Measurements from ENCODE around the gene AZU1. TPM values are rescaled to one million over a fixed set of nuclear protein-coding genes. Genes with fewer than 3 reads are reported as not detected.

Gene AZU1
- total and polyA plus RNA-seq, 2 of the 8 experiments (the other 6 are each of a cell fraction or from before 2014, with no cell fraction given) = 0.80 to 1.3 TPM

GRCh38 chr19:799076-799881 is 28.4 kb upstream of the AZU1 start (continued):
- TF ChIP-seq, protein P1, sequence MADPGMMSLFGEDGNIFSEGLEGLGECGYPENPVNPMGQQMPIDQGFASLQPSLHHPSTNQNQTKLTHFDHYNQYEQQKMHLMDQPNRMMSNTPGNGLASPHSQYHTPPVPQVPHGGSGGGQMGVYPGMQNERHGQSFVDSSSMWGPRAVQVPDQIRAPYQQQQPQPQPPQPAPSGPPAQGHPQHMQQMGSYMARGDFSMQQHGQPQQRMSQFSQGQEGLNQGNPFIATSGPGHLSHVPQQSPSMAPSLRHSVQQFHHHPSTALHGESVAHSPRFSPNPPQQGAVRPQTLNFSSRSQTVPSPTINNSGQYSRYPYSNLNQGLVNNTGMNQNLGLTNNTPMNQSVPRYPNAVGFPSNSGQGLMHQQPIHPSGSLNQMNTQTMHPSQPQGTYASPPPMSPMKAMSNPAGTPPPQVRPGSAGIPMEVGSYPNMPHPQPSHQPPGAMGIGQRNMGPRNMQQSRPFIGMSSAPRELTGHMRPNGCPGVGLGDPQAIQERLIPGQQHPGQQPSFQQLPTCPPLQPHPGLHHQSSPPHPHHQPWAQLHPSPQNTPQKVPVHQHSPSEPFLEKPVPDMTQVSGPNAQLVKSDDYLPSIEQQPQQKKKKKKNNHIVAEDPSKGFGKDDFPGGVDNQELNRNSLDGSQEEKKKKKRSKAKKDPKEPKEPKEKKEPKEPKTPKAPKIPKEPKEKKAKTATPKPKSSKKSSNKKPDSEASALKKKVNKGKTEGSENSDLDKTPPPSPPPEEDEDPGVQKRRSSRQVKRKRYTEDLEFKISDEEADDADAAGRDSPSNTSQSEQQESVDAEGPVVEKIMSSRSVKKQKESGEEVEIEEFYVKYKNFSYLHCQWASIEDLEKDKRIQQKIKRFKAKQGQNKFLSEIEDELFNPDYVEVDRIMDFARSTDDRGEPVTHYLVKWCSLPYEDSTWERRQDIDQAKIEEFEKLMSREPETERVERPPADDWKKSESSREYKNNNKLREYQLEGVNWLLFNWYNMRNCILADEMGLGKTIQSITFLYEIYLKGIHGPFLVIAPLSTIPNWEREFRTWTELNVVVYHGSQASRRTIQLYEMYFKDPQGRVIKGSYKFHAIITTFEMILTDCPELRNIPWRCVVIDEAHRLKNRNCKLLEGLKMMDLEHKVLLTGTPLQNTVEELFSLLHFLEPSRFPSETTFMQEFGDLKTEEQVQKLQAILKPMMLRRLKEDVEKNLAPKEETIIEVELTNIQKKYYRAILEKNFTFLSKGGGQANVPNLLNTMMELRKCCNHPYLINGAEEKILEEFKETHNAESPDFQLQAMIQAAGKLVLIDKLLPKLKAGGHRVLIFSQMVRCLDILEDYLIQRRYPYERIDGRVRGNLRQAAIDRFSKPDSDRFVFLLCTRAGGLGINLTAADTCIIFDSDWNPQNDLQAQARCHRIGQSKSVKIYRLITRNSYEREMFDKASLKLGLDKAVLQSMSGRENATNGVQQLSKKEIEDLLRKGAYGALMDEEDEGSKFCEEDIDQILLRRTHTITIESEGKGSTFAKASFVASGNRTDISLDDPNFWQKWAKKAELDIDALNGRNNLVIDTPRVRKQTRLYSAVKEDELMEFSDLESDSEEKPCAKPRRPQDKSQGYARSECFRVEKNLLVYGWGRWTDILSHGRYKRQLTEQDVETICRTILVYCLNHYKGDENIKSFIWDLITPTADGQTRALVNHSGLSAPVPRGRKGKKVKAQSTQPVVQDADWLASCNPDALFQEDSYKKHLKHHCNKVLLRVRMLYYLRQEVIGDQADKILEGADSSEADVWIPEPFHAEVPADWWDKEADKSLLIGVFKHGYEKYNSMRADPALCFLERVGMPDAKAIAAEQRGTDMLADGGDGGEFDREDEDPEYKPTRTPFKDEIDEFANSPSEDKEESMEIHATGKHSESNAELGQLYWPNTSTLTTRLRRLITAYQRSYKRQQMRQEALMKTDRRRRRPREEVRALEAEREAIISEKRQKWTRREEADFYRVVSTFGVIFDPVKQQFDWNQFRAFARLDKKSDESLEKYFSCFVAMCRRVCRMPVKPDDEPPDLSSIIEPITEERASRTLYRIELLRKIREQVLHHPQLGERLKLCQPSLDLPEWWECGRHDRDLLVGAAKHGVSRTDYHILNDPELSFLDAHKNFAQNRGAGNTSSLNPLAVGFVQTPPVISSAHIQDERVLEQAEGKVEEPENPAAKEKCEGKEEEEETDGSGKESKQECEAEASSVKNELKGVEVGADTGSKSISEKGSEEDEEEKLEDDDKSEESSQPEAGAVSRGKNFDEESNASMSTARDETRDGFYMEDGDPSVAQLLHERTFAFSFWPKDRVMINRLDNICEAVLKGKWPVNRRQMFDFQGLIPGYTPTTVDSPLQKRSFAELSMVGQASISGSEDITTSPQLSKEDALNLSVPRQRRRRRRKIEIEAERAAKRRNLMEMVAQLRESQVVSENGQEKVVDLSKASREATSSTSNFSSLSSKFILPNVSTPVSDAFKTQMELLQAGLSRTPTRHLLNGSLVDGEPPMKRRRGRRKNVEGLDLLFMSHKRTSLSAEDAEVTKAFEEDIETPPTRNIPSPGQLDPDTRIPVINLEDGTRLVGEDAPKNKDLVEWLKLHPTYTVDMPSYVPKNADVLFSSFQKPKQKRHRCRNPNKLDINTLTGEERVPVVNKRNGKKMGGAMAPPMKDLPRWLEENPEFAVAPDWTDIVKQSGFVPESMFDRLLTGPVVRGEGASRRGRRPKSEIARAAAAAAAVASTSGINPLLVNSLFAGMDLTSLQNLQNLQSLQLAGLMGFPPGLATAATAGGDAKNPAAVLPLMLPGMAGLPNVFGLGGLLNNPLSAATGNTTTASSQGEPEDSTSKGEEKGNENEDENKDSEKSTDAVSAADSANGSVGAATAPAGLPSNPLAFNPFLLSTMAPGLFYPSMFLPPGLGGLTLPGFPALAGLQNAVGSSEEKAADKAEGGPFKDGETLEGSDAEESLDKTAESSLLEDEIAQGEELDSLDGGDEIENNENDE (IDR thresholded peaks at IDR 0.05; ENCODE audit: insufficient replicate concordance, low read length) = no peak
- TF ChIP-seq YY1 (IDR thresholded peaks at IDR 0.05; ENCODE audit: low read depth, low read length) (peak; percentile 19; the same call in 1 of the 2 replicates), TEAD4 (IDR thresholded peaks at IDR 0.05; ENCODE audit: low read depth, low read length) (0 out of 2 replicates have a peak, but pooled peaks have one; percentile 23), EGR1 (IDR thresholded peaks at IDR 0.05; ENCODE audit: borderline replicate concordance, low read depth, low read length) (no peak), CBX8 (IDR thresholded peaks at IDR 0.05; ENCODE audit: borderline replicate concordance, low read depth, low read length) (no peak), SP1 (IDR thresholded peaks at IDR 0.05; ENCODE audit: low read depth, low read length) (no peak), CHD1 (IDR thresholded peaks at IDR 0.05; ENCODE audit: low read depth, low read length) (no peak)
- TF ChIP-seq, protein P2, sequence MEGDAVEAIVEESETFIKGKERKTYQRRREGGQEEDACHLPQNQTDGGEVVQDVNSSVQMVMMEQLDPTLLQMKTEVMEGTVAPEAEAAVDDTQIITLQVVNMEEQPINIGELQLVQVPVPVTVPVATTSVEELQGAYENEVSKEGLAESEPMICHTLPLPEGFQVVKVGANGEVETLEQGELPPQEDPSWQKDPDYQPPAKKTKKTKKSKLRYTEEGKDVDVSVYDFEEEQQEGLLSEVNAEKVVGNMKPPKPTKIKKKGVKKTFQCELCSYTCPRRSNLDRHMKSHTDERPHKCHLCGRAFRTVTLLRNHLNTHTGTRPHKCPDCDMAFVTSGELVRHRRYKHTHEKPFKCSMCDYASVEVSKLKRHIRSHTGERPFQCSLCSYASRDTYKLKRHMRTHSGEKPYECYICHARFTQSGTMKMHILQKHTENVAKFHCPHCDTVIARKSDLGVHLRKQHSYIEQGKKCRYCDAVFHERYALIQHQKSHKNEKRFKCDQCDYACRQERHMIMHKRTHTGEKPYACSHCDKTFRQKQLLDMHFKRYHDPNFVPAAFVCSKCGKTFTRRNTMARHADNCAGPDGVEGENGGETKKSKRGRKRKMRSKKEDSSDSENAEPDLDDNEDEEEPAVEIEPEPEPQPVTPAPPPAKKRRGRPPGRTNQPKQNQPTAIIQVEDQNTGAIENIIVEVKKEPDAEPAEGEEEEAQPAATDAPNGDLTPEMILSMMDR (IDR thresholded peaks at IDR 0.05; ENCODE audit: control extremely low read depth in 1 of 3, insufficient read depth in 1 of 3, low read depth in 1 of 3, low read length in 3 of 3) = peak; percentile 20 to 25 (median 24)
